Ramos (cell line): Measurements from ENCODE around the gene CLDN3.
"Not testable (repeated sequence)": the region's sequence is repeated elsewhere in the genome, so short reads cannot be mapped to it uniquely, and the experiment has no call there.

Experiments
- in situ Hi-C: fragments of 300-500 bp; cut with MboI; formaldehyde crosslinking; loops from one replicate; pipeline ENCODE4 v1.14.3; 2022; ENCODE audit warnings: low sequenced_read_pairs; ENCODE audit not compliant: unreplicated experiment

The CLDN3 gene

DNA sequence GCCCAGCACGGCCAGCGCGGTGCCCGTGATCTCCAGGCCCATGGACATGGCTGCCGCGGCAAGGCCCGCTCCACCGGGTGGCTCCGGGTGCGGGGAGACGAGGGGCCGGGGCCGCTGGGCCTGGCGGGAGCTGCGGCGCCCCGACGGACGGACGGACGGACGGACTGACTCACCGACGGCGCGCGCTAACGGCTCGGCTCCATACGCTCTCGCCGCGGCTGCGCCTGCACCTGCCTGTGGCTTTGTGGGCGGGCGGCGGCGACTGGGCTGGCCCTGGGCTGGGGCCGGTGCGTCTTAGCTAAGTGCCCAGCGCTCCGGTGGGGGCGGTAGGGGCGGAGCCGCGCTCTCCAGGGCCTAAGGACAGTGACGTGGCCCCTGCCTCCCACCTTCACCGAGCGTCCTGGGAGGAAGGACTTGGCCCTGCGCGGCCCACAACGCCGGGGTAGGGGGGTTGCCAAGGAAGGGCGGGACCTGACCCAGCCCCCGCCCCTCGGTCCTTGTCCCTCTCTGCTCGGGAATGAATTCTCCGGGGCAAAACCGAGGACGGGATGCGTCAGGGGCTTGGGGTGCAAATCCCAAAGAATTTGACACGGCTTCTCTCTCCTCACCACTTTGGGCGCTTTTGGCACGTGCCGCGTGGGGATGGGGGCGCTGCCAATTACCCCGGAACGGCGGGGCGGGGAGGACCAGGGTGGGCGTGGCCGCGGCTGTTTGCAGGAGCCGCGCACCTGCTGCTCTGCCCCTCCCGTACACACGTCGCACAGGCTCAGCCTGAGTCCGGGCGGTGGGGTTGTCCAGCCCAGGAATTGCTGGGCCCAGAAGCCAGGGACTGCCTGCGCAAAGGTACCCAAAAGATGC is at the start of gene CLDN3:
Gene CLDN3, minus strand, starts transcription at position 269 of the 858 bp plus-strand sequence. Its CDS starts 221 bp downstream, at position 48.
- in situ Hi-C loops, result no loop called here

DNA sequence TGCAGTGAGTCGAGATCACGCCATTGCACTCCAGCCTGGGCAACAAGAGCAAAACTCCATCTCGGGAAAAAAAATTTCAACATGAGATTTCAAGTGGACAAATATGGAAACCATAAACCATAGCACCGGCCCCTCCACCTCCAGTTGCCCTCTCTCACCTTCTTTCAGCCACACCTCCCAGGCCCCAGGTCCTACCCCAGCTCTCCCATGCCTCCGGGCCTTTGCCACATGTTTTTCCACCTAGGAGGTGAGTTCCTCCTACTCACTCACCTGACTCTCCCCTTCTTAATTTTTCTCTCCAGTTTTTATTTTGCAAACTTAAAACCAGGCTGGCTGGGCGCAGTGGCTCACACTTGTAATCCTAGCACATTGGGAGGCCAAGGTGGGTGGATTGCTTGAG is 47.1 kb upstream of the CLDN3 start:
- in situ Hi-C loops, result no loop called here

GRCh38 chr7:73815436-73815835 is 45.4 kb upstream of the CLDN3 start:
- in situ Hi-C loops, result no loop called here

GRCh38 chr7:73812996-73813395 is 42.9 kb upstream of the CLDN3 start:
- in situ Hi-C loops, result no loop called here

GRCh38 chr7:73811760-73812168 is 41.7 kb upstream of the CLDN3 start:
- in situ Hi-C loops, result no loop called here

DNA sequence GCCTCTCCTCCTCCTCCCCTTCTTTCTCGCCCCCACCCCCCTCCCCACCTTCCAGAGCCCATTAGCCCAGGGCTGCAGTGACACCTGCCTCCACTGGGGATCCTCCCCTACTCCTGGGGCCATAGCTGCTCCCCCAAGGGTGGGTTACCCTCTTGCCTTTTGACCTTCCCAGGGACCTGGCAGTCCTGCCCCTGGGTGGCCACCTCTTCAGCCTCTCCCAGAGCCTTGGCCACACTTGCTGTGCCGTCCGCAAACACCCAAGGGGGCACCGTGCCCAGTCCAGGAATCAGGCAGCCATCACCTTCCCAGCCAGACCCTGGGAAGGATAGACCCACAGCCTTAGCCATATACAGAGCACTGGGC is 40.9 kb upstream of the CLDN3 start:
- in situ Hi-C loops, result no loop called here

- in situ Hi-C loops, result no loop called here
These were observed 39.4 kb upstream of the CLDN3 start for GRCh38 chr7:73809467-73809951.

GRCh38 chr7:73802459-73802858 is 32.4 kb upstream of the CLDN3 start:
- in situ Hi-C loops, result no loop called here

DNA sequence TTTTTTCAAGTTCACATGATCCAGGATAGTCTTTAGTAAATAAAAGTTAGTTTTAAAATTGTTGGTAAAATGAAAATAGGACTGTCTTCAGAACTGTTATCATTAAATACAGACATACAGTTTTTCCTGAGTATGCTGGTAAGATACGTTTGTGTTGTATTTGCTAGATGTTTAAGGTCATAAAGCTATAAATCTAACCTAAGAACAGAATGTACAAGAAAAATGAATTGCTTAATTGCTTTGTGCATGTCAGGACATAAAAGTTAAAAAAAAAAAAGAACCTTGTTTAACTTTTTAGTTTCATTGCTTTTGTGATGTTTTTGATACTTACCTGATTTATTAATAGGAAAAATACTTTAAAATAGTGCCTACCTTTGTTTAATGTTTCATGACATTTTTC is 31.5 kb upstream of the CLDN3 start:
- in situ Hi-C loops, result no loop called here

- in situ Hi-C loops, result no loop called here
These were observed 29.4 kb upstream of the CLDN3 start for GRCh38 chr7:73799282-73800141.

DNA sequence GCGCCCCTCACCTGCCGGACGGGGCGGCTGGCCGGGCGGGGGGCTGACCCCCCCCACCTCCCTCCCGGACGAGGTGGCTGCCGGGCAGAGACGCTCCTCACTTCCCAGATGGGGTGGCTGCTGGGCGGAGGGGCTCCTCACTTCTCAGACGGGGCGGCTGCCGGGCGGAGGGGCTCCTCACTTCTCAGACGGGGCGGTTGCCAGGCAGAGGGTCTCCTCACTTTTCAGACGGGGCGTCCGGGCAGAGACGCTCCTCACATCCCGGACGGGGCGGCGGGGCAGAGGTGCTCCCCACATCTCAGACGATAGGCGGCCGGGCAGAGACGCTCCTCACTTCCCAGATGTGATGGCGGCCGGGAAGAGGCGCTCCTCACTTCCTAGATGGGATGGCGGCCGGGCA is 27.1 kb upstream of the CLDN3 start:
- in situ Hi-C loops, result not testable (repeated sequence)

- in situ Hi-C loops, result not testable (repeated sequence)
These were observed 26.6 kb upstream of the CLDN3 start for GRCh38 chr7:73796656-73797055.

GRCh38 chr7:73795188-73795587 is 25.1 kb upstream of the CLDN3 start:
- in situ Hi-C loops, result not testable (repeated sequence)

- in situ Hi-C loops, result not testable (repeated sequence)
These were observed 21.2 kb upstream of the CLDN3 start for GRCh38 chr7:73791170-73791690.

DNA sequence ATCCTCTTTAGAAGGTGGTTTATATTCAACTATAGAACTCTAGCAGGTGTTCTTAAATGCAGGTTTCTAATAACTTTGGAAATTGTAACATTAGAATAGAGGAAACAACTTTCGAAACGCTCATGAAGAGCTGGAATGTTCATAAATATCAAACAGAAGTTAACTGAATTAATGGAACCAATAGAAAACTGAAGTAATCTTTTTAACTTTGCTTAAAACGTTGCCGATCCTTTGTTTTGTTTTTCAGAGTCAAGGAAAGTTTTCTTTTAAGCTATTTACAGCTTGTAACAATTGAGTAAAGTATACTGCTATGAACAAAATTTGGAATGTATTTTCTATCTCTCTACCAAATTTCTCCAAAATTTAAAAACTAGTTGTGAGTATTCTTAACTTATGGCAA is 19.0 kb upstream of the CLDN3 start:
- in situ Hi-C loops, result no loop called here

DNA sequence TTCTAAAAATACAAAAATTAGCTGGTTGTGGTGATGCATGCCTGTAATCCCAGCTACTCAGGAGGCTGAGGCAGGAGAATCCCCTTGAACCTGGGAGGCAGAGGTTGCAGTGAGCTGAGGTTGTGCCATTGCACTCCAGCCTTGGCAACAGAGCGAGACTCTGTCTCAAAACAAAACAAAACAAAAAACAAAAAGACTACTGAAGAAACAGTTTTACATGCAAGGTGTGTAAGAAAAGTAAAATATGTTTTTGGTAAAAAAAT is 17.6 kb upstream of the CLDN3 start:
- in situ Hi-C loops, result not testable (repeated sequence)

- in situ Hi-C loops, result no loop called here
These were observed 16.5 kb upstream of the CLDN3 start for GRCh38 chr7:73786588-73786987.

GRCh38 chr7:73779517-73779916 is 9.4 kb upstream of the CLDN3 start:
- in situ Hi-C loops, result no loop called here

DNA sequence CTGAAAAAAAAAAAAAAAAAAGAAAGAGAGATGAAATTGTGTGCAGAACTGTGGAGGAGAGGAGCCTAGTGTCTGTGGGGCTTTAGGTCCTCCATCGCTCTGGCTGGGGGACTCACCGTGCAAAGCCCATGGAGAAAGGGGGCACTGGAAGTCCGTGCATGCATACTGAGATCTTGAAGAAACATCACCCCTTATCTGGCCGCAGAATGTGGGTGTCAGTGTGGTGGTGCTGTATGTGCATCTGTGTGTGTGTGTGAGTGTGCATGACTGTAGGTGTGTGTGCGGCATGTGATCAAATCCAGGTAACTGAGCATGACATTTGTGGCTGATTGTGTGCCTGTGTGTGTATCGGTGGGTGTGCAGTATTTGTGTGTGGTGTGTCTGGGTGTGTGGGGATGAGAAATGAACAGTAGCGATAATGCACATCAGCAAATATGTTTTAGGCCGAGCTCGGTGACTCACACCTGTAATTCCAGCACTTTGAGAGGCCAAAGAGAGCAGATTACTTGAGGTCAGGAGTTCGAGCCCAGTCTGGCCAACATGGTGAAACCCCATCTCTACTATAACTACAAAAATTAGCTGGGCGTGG is 8.8 kb upstream of the CLDN3 start:
- in situ Hi-C loops, result no loop called here

DNA sequence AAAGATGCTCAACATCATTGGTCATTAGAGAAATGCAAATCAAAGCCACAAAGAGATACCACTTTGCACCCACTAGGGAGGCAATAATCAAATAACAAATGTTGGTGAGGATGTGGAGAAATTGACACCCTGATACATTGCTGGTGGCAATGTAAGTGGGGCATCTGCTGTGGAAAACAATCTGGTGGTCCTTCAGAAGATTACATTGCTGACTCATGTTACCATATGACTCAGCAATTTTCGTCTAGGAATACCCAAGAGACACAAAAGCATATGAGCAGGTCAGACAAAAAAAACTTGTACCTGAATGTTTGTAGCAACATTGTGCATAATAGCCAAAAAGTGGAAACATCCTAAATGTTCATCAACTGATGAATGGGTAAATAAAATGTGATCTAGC is 4.9 kb upstream of the CLDN3 start:
- in situ Hi-C loops, result no loop called here
